Endodermal cell (in vitro differentiated cells): Measurements from ENCODE around the gene CYTH2. TPM values are rescaled to one million over a fixed set of nuclear protein-coding genes. Genes with fewer than 3 reads are reported as not detected.

Source experiments
- DNase-seq: peaks from one replicate; pipeline ENCODE4 v3.0.0-alpha.2; 2017
- H3K27ac ChIP-seq: 2 replicates; pipeline ENCODE4 v1.5.1; 2013; ENCODE audit warnings: mild to moderate bottlenecking, low read depth, low read length, moderate library complexity
- H3K27me3 ChIP-seq: 2 replicates; pipeline ENCODE4 v1.6.1; 2013; ENCODE audit warnings: mild to moderate bottlenecking, low read length, moderate library complexity; ENCODE audit not compliant: insufficient read depth, control insufficient read depth, poor library complexity, severe bottlenecking
- H3K36me3 ChIP-seq: 2 replicates; pipeline ENCODE4 v1.7.0; 2013; ENCODE audit warnings: mild to moderate bottlenecking, low read length, moderate library complexity; ENCODE audit not compliant: control insufficient read depth, insufficient read depth
- H3K4me1 ChIP-seq: one replicate; pipeline ENCODE4 v1.7.0; 2013; ENCODE audit warnings: low read length; ENCODE audit not compliant: control insufficient read depth, insufficient read depth
- H3K4me3 ChIP-seq: 2 replicates; pipeline ENCODE4 v1.5.1; 2013; ENCODE audit warnings: mild to moderate bottlenecking, low read length, moderate library complexity
- H3K9ac ChIP-seq: 2 replicates; pipeline ENCODE4 v1.6.1; 2013; ENCODE audit warnings: mild to moderate bottlenecking, low read length, moderate library complexity; ENCODE audit not compliant: poor library complexity, severe bottlenecking; ENCODE audit errors: extremely low read depth
- H3K9me3 ChIP-seq: 2 replicates; pipeline ENCODE4 v1.6.1; 2013; ENCODE audit warnings: mild to moderate bottlenecking, low read length, moderate library complexity; ENCODE audit not compliant: control insufficient read depth
- H3K27ac Mint-ChIP-seq: 2 replicates; pipeline ENCODE4 v1.8.0; 2020; ENCODE audit warnings: mixed read lengths
- H3K27me3 Mint-ChIP-seq: 2 replicates; pipeline ENCODE4 v1.8.0; 2021; ENCODE audit warnings: mild to moderate bottlenecking, mixed read lengths; ENCODE audit not compliant: insufficient read depth
- H3K36me3 Mint-ChIP-seq: 2 replicates; pipeline ENCODE4 v1.8.0; 2020; ENCODE audit warnings: low read depth, mixed read lengths
- H3K4me1 Mint-ChIP-seq: 2 replicates; pipeline ENCODE4 v1.8.0; 2020; ENCODE audit warnings: mixed read lengths
- H3K4me3 Mint-ChIP-seq: 2 replicates; pipeline ENCODE4 v1.8.0; 2020; ENCODE audit warnings: mild to moderate bottlenecking, moderate library complexity, mixed read lengths
- H3K9me3 Mint-ChIP-seq: 2 replicates; pipeline ENCODE4 v1.8.0; 2020; ENCODE audit warnings: mild to moderate bottlenecking, mixed read lengths
- WGBS, 2 experiments: methylation state at CpG; one replicate each; pipeline versions ENCODE4 v1.1.5 to v1.1.7; 2013; ENCODE audit warnings: missing lambda C conversion rate in 2 of 2, mixed read lengths in 1 of 2; ENCODE audit not compliant: insufficient coverage in 1 of 2, insufficient read length in 1 of 2; 5-methylcytosine and 5-hydroxymethylcytosine counted together
- total RNA-seq, 2 donors: library from RNA; stranded (reverse); fragmentation: NEBNext Ultra II Directional in 1 of 2; extraction: Animal tissue kit (Norgen Biotek cat#: 25700) in 1 of 2; gene quantifications; 2 replicates in 1 of 2; 3 replicates in 1 of 2; pipeline ENCODE4 v1.2.1, GENCODE V29; 2021
- TF ChIP-seq, protein P1 (sequence below): fragments of 200-600 bp; sonication (generic); conservative IDR thresholded peaks from 2 replicates; pipeline ENCODE4 v1.5.0; 2021; ENCODE audit warnings: antibody characterized with exemption, mild to moderate bottlenecking

CYTH2 gene
- total RNA-seq, 2 donors from 2014 or later = 106 to 133 TPM

DNA sequence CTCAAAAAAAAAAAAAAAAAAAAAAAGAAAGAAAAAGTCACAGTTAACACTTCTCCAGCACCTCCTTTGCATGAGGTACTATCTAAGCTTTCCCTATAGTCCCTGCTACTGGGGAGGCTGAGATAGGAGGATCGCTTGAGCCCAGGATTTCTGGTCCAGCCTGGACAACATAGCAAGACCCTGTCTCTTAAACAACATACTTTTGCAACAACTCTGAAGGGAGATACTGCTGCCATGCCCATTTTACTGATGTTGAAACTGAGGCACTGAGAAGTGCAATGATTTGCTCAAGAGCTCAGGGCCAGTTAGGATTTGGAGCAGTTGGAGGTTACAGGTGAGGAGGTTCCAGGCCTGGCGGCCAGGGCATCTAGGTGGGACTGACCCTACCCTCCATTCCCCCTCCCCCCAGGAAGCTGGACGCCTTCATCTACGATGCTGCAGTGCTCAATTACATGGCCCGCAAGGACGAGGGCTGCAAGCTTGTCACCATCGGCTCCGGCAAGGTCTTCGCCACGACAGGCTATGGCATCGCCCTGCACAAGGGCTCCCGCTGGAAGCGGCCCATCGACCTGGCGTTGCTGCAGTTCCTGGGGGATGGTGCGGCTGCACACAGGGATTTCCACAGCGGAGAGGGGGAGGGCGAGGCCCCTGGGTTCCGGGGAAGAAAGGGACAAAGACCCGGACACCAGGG lies 27.7 kb upstream of the CYTH2 start:
- TF ChIP-seq, protein P1, sequence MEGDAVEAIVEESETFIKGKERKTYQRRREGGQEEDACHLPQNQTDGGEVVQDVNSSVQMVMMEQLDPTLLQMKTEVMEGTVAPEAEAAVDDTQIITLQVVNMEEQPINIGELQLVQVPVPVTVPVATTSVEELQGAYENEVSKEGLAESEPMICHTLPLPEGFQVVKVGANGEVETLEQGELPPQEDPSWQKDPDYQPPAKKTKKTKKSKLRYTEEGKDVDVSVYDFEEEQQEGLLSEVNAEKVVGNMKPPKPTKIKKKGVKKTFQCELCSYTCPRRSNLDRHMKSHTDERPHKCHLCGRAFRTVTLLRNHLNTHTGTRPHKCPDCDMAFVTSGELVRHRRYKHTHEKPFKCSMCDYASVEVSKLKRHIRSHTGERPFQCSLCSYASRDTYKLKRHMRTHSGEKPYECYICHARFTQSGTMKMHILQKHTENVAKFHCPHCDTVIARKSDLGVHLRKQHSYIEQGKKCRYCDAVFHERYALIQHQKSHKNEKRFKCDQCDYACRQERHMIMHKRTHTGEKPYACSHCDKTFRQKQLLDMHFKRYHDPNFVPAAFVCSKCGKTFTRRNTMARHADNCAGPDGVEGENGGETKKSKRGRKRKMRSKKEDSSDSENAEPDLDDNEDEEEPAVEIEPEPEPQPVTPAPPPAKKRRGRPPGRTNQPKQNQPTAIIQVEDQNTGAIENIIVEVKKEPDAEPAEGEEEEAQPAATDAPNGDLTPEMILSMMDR = no peak
- no peak overlapping the region for H3K27ac Mint-ChIP-seq
- H3K9ac ChIP-seq = no peak overlapping the region
- H3K4me1 ChIP-seq = no peaks in the 10 kb centered on the region
- H3K9me3 ChIP-seq = no peaks in the 10 kb centered on the region
- 96% methylated on average over 14 to 20 of the region's 20 CpGs for WGBS, 2 experiments
- peaks cover 21% of the 10 kb centered on the region for H3K27me3 ChIP-seq
- no peak overlapping the region for H3K27ac ChIP-seq
- peaks cover 12% of the 10 kb centered on the region for H3K4me1 Mint-ChIP-seq
- peaks cover 8% of the 10 kb centered on the region for H3K36me3 Mint-ChIP-seq
- no peak for DNase-seq
- H3K27me3 Mint-ChIP-seq = peaks cover 31% of the 10 kb centered on the region
- H3K36me3 ChIP-seq = no peaks in the 10 kb centered on the region
- H3K4me3 Mint-ChIP-seq = no peak overlapping the region
- no peaks in the 10 kb centered on the region for H3K9me3 Mint-ChIP-seq
- H3K4me3 ChIP-seq = no peak overlapping the region

GRCh38 chr19:48442116-48443035 lies 26.8 kb upstream of the CYTH2 start:
- Histone ChIP-seq H3K4me3 (no peak overlapping the region), H3K9me3 (no peaks in the 10 kb centered on the region), H3K4me1 (no peaks in the 10 kb centered on the region), H3K9ac (no peak overlapping the region), H3K36me3 (peaks cover 2% of the 10 kb centered on the region), H3K27me3 (peaks cover 21% of the 10 kb centered on the region), H3K27ac (no peak overlapping the region)
- Mint-ChIP-seq H3K4me3 (no peak overlapping the region), H3K9me3 (no peaks in the 10 kb centered on the region), H3K36me3 (peaks cover 10% of the 10 kb centered on the region), H3K27ac (no peak overlapping the region), H3K4me1 (peaks cover 14% of the 10 kb centered on the region), H3K27me3 (peaks cover 31% of the 10 kb centered on the region)
- WGBS, 2 experiments = 78 to 87% methylated on average over 24 to 94 of the region's 94 CpGs
- TF ChIP-seq, protein P1 = no peak
- DNase-seq = peak; percentile 59

DNA sequence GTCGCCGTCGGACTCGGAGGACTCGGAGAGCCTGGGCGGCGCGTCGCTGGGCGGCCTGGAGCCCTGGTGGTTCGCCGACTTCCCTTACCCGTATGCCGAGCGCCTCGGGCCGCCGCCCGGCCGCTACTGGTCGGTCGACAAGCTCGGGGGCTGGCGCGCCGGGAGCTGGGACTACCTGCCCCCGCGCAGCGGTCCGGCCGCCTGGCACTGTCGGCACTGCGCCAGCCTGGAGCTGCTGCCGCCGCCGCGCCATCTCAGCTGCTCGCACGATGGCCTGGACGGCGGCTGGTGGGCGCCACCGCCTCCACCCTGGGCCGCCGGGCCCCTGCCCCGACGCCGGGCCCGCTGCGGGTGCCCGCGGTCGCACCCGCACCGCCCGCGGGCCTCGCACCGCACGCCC lies 25.9 kb upstream of the CYTH2 start:
- Mint-ChIP-seq H3K4me3 (no peak overlapping the region), H3K4me1 (peaks cover 14% of the 10 kb centered on the region), H3K27me3 (peaks cover 31% of the 10 kb centered on the region), H3K36me3 (peaks cover 17% of the 10 kb centered on the region), H3K27ac (no peak overlapping the region), H3K9me3 (no peaks in the 10 kb centered on the region)
- Histone ChIP-seq H3K4me3 (no peak overlapping the region), H3K36me3 (peaks cover 11% of the 10 kb centered on the region), H3K4me1 (no peaks in the 10 kb centered on the region), H3K9me3 (no peaks in the 10 kb centered on the region), H3K27me3 (peaks cover 21% of the 10 kb centered on the region), H3K9ac (no peak overlapping the region), H3K27ac (no peak overlapping the region)
- 44 to 66% methylated on average over 25 to 60 of the region's 60 CpGs for WGBS, 2 experiments
- DNase-seq = peak; percentile 66
- TF ChIP-seq, protein P1 = no peak
